K562 (cell line): Measurements from ENCODE around the gene AMPD3. TPM values are rescaled to one million over a fixed set of nuclear protein-coding genes. Genes with fewer than 3 reads are reported as not detected.
A peak's percentile ranks its signal among the peaks of the same experiment; 100 is the strongest.

Source experiments
- BDP1 ChIP-seq: IDR thresholded peaks from 3 replicates; pipeline ENCODE4 v1.6.1; 2011; ENCODE audit not compliant: insufficient read length, insufficient read depth
- CGGBP1 ChIP-seq: fragments of 250-450 bp; sonication (Bioruptor Pico); IDR thresholded peaks from 2 replicates; pipeline ENCODE4 v1.9.0; 2021; ENCODE audit warnings: mild to moderate bottlenecking
- EHMT2 ChIP-seq: fragments of 450-650 bp; IDR thresholded peaks from 2 replicates; pipeline ENCODE4 v1.6.1; 2018; ENCODE audit warnings: antibody characterized with exemption
- FOXJ3 ChIP-seq: sonication (generic); formaldehyde crosslinking; IDR thresholded peaks from 2 replicates; pipeline ENCODE4 v1.4.0; 2020; ENCODE audit warnings: mild to moderate bottlenecking, missing genetic modification reagents
- HSF4 ChIP-seq: fragments of 250-450 bp; sonication (Bioruptor Pico); IDR thresholded peaks from 2 replicates; pipeline ENCODE4 v2.1.2; 2022; ENCODE audit warnings: mild to moderate bottlenecking, moderate library complexity, borderline replicate concordance
- KLF1 ChIP-seq: fragments of 450-650 bp; IDR thresholded peaks from 2 replicates; pipeline ENCODE4 v1.6.1; 2016; ENCODE audit warnings: missing genetic modification characterization, missing compliant biosample characterization
- PPARD ChIP-seq: fragments of 250-450 bp; sonication (Bioruptor Pico); IDR thresholded peaks from 2 replicates; pipeline ENCODE4 v1.8.0; 2022; ENCODE audit warnings: inconsistent platforms, mild to moderate bottlenecking, moderate library complexity
- RAD51 ChIP-seq: fragments of 450-650 bp; IDR thresholded peaks from 2 replicates; pipeline ENCODE4 v1.7.1; 2016; ENCODE audit warnings: low read depth, mild to moderate bottlenecking, borderline replicate concordance
- SMARCB1 ChIP-seq: IDR thresholded peaks from 2 replicates; pipeline ENCODE4 v1.6.1; 2011; ENCODE audit warnings: improper control_type of control experiment, low read depth; ENCODE audit not compliant: insufficient read length
- ZBTB9 ChIP-seq: fragments of 450-650 bp; formaldehyde crosslinking; IDR thresholded peaks from 2 replicates; pipeline ENCODE4 v1.4.0; 2020; ENCODE audit warnings: mild to moderate bottlenecking, moderate library complexity
- ZNF518B ChIP-seq: fragments of 250-450 bp; sonication (Bioruptor Pico); IDR thresholded peaks from 2 replicates; pipeline ENCODE4 v1.5.0; 2021; ENCODE audit warnings: mild to moderate bottlenecking, moderate library complexity
- ZNF584 ChIP-seq: fragments of 200-800 bp; sonication (Bioruptor generic); IDR thresholded peaks from 2 replicates; pipeline ENCODE4 v1.6.1; 2016; ENCODE audit warnings: low read depth, mild to moderate bottlenecking, missing genetic modification characterization, missing compliant biosample characterization
- polyA plus RNA-seq, 8 experiments: library from polyadenylated mRNA; depleted of rRNA in 4 of 8; stranded (reverse) in 5 of 8; unstranded in 3 of 8; fragments of >200 nt; fragmentation: Nextera tagmentation in 2 of 8; fragmentation: Illumina TruSeq in 1 of 8; extraction: Ambion mirVana in 2 of 8; extraction: Trizol in 1 of 8; gene quantifications; 2 replicates each; pipeline versions ENCODE4 v1.2.1 to v1.2.3, GENCODE V29; 2011 to 2014; ENCODE audit warnings: inconsistent platforms in 1 of 8, missing spikeins in 1 of 8
- total RNA-seq, 7 experiments: library from RNA; depleted of rRNA in 6 of 7; stranded (reverse); fragments of >200 nt in 6 of 7; fragmentation: Illumina TruSeq in 2 of 7; extraction: Trizol in 2 of 7; gene quantifications; 2 replicates each; pipeline versions ENCODE4 v1.2.1 to v1.2.3, GENCODE V29; 2011 to 2021; ENCODE audit warnings: low replicate concordance in 1 of 7
- TF ChIP-seq, protein P1 (sequence below): fragments of 150-350 bp; IDR thresholded peaks from 2 replicates; pipeline ENCODE4 v1.6.1; 2014; ENCODE audit warnings: low read depth, mild to moderate bottlenecking, low read length, borderline replicate concordance
- TF ChIP-seq, protein P2 (sequence below): sonication (generic); formaldehyde crosslinking; IDR thresholded peaks from 2 replicates; pipeline ENCODE4 v1.8.1; 2022; ENCODE audit warnings: missing genetic modification reagents
- TF ChIP-seq, protein P3 (sequence below): fragments of 450-650 bp; IDR thresholded peaks from 2 replicates; pipeline ENCODE4 v1.6.1; 2014; ENCODE audit warnings: low read depth, mild to moderate bottlenecking, moderate library complexity, borderline replicate concordance

Gene AMPD3
- total and polyA plus RNA-seq, 9 of the 15 experiments (the other 6 are each of a cell fraction or from before 2014, with no cell fraction given): 4.4 to 23.6 (median 11.2) TPM

DNA sequence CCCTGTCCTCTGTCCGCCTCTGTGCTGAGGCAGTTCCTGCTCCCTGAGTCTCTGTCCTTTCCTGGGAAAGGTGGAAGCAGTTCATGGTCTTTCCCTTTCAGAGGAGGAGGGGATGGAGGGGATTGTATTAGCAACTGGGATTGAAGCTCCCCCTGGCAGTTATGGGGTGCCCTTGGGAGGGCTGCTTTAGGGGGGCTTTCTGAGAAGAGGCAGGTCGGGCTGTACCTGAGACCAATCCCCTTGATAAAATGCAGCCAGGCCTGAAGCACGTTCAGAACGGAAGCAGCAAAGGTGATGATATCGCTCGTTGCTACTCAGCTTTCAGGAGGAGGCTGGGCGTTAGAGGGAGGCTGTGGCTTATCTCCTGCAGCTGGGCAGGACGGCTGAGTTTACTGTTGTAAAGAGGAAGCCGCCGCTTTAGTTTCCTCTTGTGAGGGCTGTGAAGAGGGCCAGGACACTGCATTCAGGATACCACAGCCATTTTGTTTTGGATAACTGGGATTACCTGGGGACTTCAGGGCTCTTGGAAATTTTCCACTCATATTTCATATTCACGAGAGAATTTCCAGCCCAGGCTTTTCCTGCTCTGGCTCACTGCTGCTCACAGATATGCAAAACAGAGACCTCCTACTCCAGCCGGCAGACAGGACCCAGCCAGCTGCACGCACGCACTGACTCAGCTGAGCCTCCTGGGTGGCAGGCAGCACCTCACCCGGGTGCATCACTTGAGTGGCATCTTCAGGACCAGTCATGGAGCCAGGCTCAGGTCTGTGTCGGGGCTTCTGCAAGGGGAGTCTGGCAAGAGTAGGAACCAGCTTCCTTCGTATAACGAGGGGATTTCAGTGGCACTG is 798 bp downstream of the AMPD3 start (continued):
- TF ChIP-seq, protein P1, sequence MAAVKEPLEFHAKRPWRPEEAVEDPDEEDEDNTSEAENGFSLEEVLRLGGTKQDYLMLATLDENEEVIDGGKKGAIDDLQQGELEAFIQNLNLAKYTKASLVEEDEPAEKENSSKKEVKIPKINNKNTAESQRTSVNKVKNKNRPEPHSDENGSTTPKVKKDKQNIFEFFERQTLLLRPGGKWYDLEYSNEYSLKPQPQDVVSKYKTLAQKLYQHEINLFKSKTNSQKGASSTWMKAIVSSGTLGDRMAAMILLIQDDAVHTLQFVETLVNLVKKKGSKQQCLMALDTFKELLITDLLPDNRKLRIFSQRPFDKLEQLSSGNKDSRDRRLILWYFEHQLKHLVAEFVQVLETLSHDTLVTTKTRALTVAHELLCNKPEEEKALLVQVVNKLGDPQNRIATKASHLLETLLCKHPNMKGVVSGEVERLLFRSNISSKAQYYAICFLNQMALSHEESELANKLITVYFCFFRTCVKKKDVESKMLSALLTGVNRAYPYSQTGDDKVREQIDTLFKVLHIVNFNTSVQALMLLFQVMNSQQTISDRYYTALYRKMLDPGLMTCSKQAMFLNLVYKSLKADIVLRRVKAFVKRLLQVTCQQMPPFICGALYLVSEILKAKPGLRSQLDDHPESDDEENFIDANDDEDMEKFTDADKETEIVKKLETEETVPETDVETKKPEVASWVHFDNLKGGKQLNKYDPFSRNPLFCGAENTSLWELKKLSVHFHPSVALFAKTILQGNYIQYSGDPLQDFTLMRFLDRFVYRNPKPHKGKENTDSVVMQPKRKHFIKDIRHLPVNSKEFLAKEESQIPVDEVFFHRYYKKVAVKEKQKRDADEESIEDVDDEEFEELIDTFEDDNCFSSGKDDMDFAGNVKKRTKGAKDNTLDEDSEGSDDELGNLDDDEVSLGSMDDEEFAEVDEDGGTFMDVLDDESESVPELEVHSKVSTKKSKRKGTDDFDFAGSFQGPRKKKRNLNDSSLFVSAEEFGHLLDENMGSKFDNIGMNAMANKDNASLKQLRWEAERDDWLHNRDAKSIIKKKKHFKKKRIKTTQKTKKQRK: no peak
- TF ChIP-seq HSF4 (CRISPR knock-in tag) (no peak), BDP1 (no peak), RAD51 (no peak), CGGBP1 (0 out of 2 replicates have a peak, but pooled peaks have one; percentile 4), ZBTB9 (CRISPR knock-in tag) (no peak), KLF1 (tag) (no peak), ZNF584 (CRISPR knock-in tag) (no peak), SMARCB1 (no peak), PPARD (CRISPR knock-in tag) (no peak), FOXJ3 (no peak), EHMT2 (no peak), ZNF518B (no peak)
- TF ChIP-seq, protein P2, sequence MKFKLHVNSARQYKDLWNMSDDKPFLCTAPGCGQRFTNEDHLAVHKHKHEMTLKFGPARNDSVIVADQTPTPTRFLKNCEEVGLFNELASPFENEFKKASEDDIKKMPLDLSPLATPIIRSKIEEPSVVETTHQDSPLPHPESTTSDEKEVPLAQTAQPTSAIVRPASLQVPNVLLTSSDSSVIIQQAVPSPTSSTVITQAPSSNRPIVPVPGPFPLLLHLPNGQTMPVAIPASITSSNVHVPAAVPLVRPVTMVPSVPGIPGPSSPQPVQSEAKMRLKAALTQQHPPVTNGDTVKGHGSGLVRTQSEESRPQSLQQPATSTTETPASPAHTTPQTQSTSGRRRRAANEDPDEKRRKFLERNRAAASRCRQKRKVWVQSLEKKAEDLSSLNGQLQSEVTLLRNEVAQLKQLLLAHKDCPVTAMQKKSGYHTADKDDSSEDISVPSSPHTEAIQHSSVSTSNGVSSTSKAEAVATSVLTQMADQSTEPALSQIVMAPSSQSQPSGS: no peak
- TF ChIP-seq, protein P3, sequence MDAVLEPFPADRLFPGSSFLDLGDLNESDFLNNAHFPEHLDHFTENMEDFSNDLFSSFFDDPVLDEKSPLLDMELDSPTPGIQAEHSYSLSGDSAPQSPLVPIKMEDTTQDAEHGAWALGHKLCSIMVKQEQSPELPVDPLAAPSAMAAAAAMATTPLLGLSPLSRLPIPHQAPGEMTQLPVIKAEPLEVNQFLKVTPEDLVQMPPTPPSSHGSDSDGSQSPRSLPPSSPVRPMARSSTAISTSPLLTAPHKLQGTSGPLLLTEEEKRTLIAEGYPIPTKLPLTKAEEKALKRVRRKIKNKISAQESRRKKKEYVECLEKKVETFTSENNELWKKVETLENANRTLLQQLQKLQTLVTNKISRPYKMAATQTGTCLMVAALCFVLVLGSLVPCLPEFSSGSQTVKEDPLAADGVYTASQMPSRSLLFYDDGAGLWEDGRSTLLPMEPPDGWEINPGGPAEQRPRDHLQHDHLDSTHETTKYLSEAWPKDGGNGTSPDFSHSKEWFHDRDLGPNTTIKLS: no peak
